NCI-H446 treated with DMSO at 0.1 percent for 48 hours (cell line): Measurements from ENCODE around the gene EMILIN2.

Source experiments
- DNase-seq: peaks from one replicate; lab custom pipeline; 2025; lab: John Stamatoyannopoulos, UW

Gene EMILIN2

DNA sequence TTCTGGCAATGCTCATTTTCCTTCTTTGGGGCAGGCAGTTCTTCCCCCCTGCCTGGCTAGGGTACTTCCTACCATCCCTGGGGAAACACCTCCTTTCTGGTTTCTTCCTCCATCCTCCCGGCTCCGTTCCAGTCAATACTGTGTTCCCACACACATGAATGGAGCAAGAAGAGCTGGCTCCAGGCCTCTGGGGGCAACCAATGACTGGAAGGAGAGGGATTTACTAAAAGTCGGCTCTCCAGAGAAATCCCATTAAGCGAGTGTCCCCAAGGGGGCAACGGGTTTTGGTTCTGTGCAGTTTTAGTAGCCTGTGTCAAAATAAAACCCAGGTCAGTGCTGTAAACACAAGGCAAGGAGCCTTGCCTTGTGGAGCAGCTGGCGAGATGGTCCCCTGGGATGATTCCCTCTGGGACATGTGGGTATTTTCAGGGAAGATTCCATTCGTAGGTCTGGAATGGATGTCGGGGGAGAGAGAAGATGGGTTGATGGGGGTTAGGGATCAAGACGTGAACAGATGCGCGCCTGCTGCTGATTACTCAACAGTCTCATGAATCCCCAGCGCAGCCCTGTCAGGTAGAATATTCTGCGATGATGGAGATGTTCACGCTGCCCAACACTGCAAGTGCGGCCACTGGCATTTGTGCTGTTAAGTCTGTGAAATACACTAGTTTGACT lies 32.0 kb downstream of the EMILIN2 start:
- DNase-seq, result no peak

- DNase-seq, result no peak
These were observed 33.1 kb downstream of the EMILIN2 start for GRCh38 chr18:2879889-2880288.

- no peak for DNase-seq
These were observed 33.7 kb downstream of the EMILIN2 start for GRCh38 chr18:2880473-2880872.

DNA sequence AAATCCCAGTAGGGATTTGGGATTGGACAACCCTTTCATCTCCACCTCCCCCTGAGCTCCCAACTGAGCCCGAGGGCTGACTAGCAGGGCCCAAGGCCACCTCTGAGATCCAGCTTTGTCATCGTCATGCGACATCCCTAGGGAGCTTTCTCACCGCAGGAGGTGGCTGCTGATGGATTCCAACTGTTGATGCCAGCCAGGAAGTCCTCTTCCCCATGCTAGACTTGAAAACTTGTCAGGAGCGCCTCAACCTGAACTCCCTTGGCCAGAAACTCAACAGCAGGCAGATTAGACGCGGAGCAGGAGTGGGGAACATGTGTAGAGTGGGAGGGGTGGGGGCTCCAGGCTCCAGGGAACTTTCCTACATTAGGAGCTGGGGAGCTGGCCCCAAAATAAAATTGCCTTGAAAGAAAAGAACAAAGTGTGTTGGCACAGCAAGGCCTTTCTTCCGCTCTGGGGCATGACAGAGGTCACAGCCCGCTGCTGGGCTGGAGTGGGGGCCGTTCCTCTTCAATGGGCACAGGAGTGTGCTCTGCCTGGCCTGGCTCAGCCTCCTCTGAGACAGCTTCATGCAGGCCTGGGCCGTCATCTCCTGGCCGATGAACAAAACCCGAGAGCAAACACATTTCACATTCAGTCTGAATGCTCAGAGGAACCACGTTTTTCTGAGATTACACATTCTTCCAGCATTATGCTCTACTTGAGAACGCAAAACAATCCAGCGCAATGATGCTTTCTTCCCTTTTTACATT lies 34.5 kb downstream of the EMILIN2 start:
- no peak for DNase-seq

DNA sequence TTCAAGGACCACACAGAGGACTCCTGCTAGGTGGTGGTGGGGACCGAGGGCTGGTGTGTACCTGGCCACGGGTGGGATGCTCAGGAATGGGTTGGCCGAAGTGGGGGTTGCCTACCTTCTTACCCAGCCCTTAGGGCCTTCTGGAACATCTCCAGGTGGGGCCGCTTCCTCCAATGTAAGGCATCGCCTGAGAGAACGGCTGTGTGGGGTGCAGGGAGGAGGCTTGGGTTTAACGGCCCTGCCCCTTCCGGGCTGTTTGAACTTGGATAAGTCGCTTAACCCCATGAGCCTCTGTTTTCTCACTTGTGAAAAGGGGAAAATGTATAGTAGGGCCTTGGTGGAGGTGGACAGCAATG lies 35.0 kb downstream of the EMILIN2 start:
- no peak for DNase-seq

GRCh38 chr18:2882201-2882600 lies 35.4 kb downstream of the EMILIN2 start:
- DNase-seq, result no peak

- DNase-seq, result no peak
These were observed 36.4 kb downstream of the EMILIN2 start for GRCh38 chr18:2883076-2883735.

DNA sequence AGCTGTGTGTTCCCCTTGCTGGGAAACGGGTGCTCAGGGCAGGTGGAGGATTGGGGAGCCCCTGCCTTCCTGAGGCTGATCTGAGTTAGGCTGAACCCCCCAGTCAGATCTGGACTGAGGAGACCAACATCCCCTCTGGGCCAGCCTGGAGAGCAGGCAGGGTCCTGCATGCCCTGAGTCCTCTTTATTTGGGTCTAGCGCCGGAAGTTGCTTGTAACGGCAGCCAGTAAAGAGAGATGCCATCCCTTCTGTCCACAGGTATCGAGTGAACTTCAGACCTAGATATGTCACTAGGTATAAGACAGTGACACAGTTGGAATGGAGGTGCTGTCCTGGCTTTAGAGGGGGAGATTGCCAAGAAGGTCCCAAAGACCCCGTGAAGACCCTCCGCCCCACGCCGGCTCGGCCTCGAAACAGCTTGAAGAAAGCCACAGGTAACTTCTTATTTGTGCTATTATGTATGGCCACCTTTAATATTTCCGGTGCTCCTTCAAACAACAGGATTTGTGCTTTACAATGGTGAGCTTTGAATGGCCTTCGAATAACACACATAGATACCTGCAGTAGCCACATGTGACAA lies 38.0 kb downstream of the EMILIN2 start:
- no peak for DNase-seq

DNA sequence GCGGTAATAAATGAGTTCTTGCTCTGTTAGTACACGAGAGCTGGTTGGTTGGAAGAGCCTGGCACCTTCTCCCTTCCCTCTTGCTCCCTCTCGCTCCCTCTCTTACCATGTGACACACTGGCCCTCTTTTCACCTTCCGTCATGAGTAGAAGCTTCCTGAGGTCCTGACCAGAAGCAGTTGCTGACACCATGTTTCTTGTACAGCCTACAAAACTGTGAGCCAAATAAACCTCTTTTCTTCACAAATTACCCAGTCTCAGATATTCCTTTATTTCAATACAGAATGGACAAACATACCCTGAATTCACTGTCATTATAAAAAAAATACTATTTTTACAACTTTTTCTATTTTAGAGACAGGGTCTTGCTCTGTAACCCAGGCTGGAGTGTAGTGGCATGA lies 40.7 kb downstream of the EMILIN2 start:
- no peak for DNase-seq

DNA sequence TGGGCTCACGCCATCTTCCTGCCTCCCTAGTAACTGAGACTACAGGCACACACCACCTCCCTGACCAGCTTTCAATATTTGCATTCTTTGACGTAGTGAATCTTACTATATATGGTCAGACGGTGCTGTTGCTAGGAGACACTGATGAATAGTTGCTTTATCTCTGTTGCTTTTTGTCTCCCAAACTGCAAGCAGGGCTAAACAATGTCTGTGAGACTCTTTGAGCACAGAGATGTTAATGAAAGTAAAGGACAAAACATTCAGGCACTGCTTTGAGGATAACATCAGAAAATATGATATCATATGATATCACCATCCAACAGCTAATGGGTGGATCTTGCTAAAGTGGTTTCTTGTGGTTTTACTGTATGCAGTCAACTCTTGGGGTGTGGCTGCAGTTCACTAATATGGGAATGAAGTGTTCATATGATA lies 43.0 kb downstream of the EMILIN2 start:
- DNase-seq, result no peak

- no peak for DNase-seq
These were observed 43.8 kb downstream of the EMILIN2 start for GRCh38 chr18:2890606-2891005.

- no peak for DNase-seq
These were observed 45.0 kb downstream of the EMILIN2 start for GRCh38 chr18:2891526-2892431.

GRCh38 chr18:2893056-2893455 lies 46.2 kb downstream of the EMILIN2 start:
- no peak for DNase-seq

- DNase-seq, result no peak
These were observed 46.9 kb downstream of the EMILIN2 start for GRCh38 chr18:2893676-2894075.

DNA sequence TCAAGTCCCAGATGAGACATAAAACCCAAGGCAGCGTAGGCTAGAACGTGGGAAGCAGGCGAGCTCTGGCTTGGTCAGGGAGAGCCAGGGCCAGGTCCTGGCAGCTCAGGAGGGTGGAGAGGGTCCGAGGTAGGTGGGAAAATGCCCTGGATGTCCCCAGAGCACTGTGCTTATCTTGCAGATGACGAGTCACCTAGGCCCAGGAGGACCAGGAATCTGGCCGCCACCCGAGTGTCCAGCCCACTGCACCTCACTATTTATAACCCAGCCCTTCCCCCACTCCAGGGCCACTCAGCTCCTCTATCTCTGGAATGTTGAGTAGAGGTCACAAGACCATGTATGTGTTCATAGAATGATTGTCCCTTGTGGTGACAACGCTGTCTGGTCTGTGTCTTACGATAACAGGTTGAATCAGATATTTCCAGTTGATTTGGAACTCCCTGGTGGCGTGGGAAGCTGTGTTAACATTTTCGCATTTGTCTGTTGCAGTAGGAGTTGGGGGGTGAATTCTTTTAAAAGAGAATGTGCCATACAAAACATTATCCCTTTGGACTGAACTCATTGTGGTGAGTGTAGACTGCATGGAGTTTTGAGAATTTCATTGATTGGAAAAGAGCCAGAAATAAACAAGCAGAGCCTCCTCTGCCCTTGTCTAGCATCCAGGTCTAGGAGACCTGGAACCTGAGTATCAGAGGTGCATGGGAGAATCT lies 47.5 kb downstream of the EMILIN2 start:
- DNase-seq, result no peak

DNA sequence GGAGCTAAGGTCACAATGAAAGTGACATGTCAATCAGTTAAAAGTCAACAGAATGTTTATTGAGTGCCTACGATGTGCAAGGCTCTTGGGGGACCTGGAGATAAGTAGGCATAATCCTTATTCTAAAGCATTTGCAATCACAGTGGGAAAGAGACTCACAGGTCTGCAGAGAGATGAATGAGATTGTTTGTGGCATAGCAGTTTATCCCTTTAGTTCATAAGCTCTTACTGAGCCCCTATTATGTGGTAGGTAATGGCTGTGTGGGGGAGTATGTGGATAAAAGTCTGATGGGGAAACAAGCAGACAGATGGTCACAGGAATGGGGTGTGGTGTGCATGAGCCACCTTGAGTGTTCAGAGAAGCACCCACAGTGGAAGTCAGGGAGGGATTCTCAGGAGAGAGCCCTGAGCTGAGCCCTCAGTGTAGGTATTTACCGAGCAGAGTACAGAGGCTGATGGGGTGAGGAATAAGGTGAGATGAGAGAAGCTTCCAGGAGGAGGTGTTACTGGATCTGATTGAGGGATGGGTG lies 48.1 kb downstream of the EMILIN2 start:
- no peak for DNase-seq

DNA sequence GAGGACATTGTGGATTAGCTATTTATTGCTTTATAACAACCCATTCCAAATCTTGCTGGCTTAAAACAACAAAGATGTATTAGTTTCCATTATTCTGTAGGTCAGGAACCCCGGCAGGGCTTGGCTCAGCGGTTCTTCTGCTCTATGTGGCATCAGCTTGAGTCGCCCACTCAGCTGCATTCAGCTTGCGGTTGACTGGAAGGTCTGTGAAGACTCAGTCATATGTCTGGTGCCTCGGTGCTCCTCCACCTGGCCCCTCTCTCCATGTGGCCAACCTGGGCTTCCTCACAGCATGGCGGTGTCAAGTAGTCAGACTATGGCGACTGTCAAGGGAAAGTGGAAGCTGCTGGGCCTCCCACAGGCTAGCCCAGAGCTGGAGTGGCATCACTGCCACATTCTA lies 48.6 kb downstream of the EMILIN2 start:
- no peak for DNase-seq

DNA sequence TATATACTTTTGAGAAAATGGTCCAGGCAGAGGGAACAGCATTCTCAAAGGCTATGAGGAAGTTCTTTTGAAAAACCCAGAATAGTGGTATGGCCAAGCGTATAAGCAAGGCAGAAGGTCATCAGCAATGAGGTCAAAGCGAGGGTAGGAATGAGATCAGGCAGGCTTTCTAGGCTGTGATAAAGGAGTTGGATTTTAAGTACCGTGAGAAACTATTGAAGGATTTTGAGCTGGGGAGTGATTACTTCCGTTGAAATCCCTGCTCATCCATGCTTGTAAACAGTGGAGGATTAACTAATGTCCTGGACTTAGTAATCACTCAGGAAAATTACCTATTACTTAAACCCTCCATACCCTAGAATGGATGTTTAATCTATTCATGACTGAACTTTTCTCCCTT lies 50.2 kb downstream of the EMILIN2 start:
- no peak for DNase-seq

GRCh38 chr18:2897448-2898185 lies 50.8 kb downstream of the EMILIN2 start:
- no peak for DNase-seq

DNA sequence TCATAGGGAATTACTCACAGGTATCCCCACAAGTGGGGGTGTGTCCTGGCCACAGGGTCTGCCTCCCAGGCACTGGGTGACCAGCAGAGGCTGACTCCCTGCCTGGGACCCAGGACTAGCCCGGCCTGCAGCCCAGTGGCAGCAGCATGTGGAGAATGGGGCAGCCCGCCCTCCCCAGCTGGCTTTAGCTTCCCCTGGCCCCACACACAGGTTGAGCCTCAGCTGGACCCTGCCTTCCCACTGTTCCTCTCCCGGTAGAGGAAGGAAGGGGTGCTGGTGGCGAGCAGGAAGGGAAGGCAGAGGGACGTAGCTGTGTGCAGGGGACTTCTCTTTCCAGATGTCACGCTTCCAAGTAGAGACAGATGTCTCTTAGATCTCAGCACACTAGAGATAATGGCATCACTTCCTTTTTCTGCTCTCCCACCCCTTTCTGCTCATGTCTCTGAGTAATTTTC lies 51.4 kb downstream of the EMILIN2 start:
- no peak for DNase-seq
